ENCODE results near the gene CSF2. TPM values are rescaled to one million over a fixed set of nuclear protein-coding genes. Genes with fewer than 3 reads are reported as not detected.
"Not testable (repeated sequence)": the region's sequence is repeated elsewhere in the genome, so short reads cannot be mapped to it uniquely, and the experiment has no call there.

CSF2 gene
- total RNA-seq, 2 donors from 2014 or later = 8.4 to 39.7 TPM

DNA sequence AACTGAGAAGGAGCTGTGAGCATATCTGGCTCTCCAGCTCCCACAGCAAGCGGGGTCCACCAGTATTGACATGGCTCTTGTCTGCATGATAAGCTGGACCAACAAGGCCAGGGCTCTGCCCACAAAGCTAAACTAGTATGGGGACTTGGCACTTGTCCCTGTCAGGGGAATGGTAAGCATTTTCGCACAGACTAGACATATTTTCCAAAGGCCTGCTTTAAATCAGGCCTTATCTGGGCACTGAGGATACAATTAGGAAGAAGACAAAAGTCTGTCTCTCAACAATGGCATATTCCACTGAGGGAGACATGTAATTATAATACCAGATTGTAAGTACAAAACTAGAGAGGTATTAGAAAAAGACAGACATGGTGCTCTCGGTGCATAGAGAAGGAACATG is 32.1 kb downstream of the CSF2 start:
- ATAC-seq (no peak), DNase-seq (ENCODE audit: low spot score in 2 of 2) (no peak)
- no peaks in the 10 kb centered on the region for H3K9me3 Mint-ChIP-seq
- peaks cover 0 to 5% of the 10 kb centered on the region in 2 donors for H3K36me3 Mint-ChIP-seq
- H3K27ac Mint-ChIP-seq = no peak overlapping the region

DNA sequence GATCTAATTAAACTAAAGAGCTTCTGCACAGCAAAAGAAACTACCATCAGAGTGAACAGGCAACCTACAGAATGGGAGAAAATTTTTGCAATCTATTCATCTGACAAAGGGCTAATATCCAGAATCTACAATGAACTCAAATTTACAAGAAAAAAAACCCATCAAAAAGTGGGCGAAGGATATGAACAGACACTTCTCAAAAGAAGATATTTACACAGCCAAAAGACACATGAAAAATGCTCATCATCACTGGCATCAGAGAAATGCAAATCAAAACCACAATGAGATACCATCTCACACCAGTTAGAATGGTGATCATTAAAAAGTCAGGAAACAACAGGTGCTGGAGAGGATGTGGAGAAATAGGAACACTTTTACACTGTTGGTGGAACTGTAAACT is 34.9 kb downstream of the CSF2 start:
- peaks cover 10 to 18% of the 10 kb centered on the region in 2 donors for H3K36me3 Mint-ChIP-seq
- DNase-seq (ENCODE audit: low spot score in 2 of 2); ATAC-seq; H3K9me3 Mint-ChIP-seq; H3K27ac Mint-ChIP-seq: not testable (repeated sequence)

DNA sequence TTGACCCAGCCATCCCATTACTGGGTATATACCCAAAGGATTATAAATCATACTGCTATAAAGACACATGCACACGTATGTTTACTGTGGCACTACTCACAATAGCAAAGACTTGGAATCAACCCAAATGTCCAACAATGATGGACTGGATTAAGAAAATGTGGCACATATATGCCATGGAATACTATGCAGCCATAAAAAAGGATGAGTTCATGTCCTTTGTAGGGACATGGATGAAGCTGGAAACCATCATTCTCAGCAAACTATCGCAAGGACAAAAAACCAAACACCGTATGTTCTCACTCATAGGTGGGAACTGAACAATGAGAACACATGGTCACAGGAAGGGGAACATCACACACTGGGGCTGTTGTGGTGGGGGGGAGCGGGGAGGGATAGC is 35.4 kb downstream of the CSF2 start:
- H3K9me3 Mint-ChIP-seq; H3K27ac Mint-ChIP-seq; ATAC-seq; DNase-seq (ENCODE audit: low spot score in 2 of 2): not testable (repeated sequence)
- peaks cover 10 to 18% of the 10 kb centered on the region in 2 donors for H3K36me3 Mint-ChIP-seq

DNA sequence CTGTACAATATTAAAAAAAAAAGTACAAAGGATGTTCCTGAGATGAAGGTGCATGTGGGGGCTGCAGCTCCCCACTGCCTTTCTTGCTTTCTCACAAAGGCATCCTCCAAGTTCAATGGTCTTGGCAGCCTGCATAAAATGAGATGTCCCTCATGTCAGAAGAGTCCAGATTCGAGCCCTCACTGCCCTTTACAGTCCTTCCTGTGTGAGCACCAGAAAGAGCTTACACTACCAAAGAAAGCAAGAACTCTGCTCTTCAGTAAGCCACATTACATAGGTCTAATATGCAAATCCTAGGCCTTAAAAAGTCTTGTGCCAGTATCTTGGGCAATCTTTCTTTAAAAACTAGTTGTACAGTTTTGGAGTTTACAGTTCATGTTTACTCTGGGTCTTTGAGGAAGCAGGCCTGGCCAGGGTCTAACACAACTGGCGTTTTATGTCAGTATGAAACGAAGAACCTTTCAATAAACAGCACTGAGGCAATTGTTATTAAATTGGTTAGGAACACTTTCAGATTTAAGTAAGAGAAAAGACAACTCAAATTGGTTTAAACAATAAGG is 36.0 kb downstream of the CSF2 start:
- ATAC-seq (no peak), DNase-seq (ENCODE audit: low spot score in 2 of 2) (no peak)
- H3K27ac Mint-ChIP-seq = no peak overlapping the region
- peaks cover 10 to 18% of the 10 kb centered on the region in 2 donors for H3K36me3 Mint-ChIP-seq
- peaks cover 0 to 6% of the 10 kb centered on the region in 2 donors for H3K9me3 Mint-ChIP-seq

DNA sequence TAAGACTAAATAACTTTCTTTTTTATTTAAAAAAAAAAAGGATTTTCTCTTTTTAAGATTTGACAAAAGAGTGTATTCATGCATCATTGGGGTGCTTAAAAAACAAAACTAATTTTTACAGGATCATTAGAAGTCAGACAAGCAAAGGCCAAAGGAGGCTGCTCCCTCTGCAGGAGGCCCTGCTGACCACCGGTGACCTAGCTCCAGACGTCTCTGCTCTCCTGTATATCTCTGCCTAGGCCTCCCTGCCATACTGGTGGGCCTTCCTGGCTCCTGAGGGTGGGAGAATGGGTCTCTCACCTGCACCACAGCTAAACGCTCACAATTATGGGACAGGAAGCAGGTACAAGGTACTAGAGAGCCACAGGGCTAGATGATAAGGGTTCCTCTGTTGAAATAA is 36.6 kb downstream of the CSF2 start:
- Mint-ChIP-seq H3K27ac (no peak overlapping the region), H3K36me3 (peaks cover 10 to 18% of the 10 kb centered on the region in 2 donors), H3K9me3 (peaks cover 0 to 6% of the 10 kb centered on the region in 2 donors)
- no peak for DNase-seq (ENCODE audit: low spot score in 2 of 2)
- ATAC-seq = no peak

DNA sequence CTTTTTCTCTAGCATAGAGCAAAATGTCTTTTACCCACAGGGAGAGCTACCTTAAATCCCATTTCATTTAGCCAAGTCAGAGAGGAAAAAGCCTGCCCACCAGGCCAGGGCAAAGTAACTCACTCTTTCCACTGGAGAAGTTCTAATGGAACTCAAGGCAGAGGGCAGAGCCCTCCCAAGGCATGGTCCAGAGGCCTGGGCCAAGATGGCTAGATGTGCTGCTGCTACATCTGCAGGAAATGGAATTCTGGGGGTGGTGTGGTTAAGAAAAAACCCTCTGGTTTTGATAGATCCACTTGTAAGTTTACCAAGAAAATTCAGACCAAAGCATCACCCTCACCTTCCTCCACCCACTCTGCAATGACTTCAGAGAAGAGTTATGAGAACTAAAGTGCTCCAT is 37.3 kb downstream of the CSF2 start:
- H3K36me3 Mint-ChIP-seq = peaks cover 10 to 12% of the 10 kb centered on the region in 2 donors
- H3K27ac Mint-ChIP-seq = peak overlapping the region in 1 of 2 donors; percentile 67
- H3K9me3 Mint-ChIP-seq = peaks cover 0 to 6% of the 10 kb centered on the region in 2 donors
- DNase-seq (ENCODE audit: low spot score in 2 of 2) (no peak), ATAC-seq (peak; percentile 52 to 68)

DNA sequence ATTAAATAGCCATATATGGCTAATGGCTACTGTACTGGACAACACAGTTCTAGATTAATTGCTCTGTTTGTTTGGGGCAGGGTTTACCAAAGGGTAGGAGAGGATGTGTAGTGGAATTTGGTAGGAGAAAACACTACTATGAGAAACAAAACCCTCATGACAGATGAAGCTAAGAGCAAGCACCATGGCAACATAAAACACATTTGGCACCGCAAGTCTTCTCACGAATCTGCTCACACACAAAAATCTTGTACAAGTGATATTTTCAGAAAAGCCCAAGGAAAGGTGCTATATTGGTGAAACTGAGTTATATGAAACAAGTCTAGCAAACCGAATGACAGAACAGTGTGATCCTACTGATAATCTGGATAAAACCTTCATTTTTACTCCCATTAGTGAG is 38.5 kb downstream of the CSF2 start:
- DNase-seq (ENCODE audit: low spot score in 2 of 2) = no peak
- Mint-ChIP-seq H3K36me3 (peaks cover 10 to 12% of the 10 kb centered on the region in 2 donors), H3K9me3 (peaks cover 0 to 6% of the 10 kb centered on the region in 2 donors), H3K27ac (no peak overlapping the region)
- no peak for ATAC-seq

DNA sequence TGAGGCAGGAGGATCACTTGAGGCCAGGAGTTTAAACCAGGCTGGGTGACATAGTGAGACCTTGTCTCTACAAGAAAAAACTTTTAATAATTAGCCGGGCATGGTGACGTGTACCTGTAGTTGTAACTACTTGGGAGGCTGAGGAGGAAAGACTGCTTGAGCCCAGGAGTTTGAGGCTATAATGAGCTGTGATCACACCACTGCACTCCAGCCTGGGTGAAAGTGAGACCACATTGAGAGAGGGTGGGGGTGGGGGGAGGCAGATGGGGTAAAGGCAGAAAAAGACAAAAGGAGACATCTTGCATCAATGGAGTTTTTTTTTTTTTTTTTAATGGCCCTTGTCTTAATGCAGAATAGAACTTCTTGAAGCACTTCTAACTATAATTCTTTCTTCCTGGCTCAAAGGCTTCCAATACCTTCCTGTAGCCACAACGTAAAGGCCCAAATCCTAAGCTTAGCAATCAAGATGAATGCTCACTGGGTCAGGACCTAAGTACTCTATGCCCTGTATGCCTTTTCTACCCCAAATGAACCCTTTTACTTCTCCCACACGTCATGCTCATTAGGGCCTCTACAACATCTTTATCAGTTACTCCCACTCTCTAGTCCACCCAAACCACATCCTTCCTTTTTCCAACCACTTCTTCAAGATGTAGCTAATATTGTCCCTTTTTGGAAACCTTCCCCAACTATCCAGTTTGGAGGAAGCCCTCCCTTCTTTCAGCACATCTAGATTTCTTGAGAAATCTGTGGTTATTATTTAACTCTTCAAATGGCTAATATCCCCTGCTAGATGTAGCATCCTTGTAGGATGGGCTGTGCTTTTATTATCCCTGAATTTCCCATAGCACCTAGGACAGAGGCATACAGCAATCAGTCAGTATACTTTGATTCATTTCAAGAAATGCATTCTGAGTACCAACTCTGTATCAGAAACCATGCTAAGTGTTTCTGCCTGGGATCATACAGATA is 40.8 kb downstream of the CSF2 start:
- ATAC-seq (peak; percentile 56 to 83), DNase-seq (ENCODE audit: low spot score in 2 of 2) (no peak)
- H3K27ac Mint-ChIP-seq = no peak overlapping the region
- peaks cover 10 to 12% of the 10 kb centered on the region in 2 donors for H3K36me3 Mint-ChIP-seq
- peaks cover 0 to 6% of the 10 kb centered on the region in 2 donors for H3K9me3 Mint-ChIP-seq

DNA sequence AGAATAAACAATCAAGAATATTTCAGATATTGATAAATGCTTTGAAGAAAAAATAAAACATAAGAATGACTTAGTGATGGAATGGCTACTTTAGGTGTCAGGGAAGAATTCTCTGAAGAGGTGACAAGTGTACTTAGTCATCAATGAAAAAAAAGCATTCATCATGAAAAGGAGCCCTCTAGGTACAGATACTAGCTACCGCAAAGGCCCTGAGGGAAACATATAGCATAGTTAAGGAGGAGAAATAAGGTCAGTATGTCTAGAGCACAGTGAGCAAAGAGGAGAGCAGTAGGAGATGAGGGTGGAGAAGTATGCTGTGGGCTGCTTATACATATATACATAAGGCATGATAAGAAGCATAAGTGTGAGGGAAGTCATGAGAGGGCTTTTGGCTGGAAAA is 41.8 kb downstream of the CSF2 start:
- ATAC-seq (peak; percentile 52 to 70), DNase-seq (ENCODE audit: low spot score in 2 of 2) (no peak)
- peaks cover 0 to 6% of the 10 kb centered on the region in 2 donors for H3K9me3 Mint-ChIP-seq
- H3K27ac Mint-ChIP-seq = peak overlapping the region in 1 of 2 donors; percentile 12
- H3K36me3 Mint-ChIP-seq = peaks cover 10 to 12% of the 10 kb centered on the region in 2 donors

DNA sequence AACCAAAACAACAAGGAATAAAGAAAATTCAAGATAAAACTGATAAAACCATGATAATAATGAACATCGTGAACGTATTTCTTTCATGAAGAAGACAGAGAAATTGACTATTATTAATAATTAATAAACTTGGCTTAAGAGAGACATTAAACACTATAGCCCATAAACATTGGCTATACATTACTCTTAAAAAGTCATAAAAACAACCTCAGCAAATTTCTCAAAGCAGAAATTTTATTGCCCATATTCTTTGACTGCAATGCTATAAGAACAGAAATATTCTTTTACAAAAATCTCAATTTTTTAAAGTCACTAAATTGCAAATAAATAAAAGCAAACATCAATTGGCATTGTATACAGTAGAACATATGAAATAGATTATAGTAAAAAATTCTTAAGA is 42.5 kb downstream of the CSF2 start:
- no peak for DNase-seq (ENCODE audit: low spot score in 2 of 2)
- peaks cover 0 to 6% of the 10 kb centered on the region in 2 donors for H3K9me3 Mint-ChIP-seq
- no peak overlapping the region for H3K27ac Mint-ChIP-seq
- peaks cover 10 to 12% of the 10 kb centered on the region in 2 donors for H3K36me3 Mint-ChIP-seq
- no peak for ATAC-seq

DNA sequence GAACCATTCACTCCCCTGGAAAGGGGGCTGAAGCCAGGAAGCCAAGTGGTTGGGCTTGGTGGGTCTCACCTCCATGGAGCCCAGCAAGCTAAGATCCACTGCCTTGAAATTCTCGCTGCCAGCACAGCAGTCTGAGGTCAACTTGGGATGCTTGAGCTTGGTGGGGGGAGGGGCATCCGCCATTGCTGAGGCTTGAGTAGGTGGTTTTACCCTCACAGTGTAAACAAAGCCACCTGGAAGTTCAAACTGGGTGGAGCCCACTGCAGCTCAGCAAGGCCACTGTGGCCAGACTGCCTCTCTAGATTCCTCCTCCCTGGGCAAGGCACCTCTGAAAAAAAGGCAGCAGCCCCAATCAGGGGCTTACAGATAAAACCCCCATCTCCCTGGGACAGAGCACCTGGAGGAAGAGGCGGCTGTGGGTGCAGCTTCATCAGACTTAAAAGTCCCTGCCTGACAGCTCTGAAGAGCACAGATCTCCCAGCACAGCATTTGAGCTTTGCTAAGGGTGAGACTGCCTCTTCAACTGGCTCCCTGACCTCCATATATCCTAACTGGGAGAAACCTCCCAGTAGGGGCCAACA is 43.4 kb downstream of the CSF2 start:
- H3K27ac Mint-ChIP-seq; DNase-seq (ENCODE audit: low spot score in 2 of 2); ATAC-seq; H3K9me3 Mint-ChIP-seq: not testable (repeated sequence)
- peaks cover 10 to 12% of the 10 kb centered on the region in 2 donors for H3K36me3 Mint-ChIP-seq

DNA sequence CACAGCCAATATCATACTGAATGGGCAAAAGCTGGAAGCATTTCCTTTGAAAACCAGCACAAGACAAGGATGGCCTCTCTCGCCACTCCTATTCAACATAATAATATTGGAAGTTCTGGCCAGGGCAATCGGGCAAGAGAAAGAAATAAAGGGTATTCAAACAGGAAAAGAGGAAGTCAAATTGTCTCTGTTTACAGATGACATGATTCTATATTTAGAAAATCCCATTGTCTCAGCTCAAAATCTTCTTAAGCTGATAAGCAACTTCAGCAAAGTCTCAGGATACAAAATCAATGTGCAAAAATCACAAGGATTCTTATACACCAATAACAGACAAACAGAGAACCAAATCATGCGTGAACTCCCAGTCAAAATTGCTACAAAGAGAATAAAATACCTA is 47.1 kb downstream of the CSF2 start:
- not testable (repeated sequence) for H3K27ac Mint-ChIP-seq; ATAC-seq; DNase-seq (ENCODE audit: low spot score in 2 of 2); H3K9me3 Mint-ChIP-seq; H3K36me3 Mint-ChIP-seq

DNA sequence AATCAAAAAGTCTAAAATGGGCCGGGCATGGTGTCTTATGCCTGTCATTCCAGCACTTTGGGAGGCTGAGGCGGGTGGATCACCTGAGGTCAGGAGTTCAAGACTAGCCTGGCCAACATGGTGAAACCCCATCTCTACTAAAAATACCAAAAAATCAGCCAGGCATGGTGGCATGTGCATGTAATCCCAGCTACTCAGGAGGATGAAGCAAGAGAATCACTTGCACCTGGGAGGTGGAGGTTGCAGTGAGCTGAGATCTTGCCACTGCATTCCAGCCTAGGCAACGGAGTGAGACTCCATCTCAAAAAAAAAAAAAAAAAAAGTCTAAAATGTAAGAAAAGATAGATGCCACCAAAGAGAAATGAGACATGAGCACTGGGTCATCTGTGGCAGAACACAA is 49.4 kb downstream of the CSF2 start:
- not testable (repeated sequence) for H3K27ac Mint-ChIP-seq; DNase-seq (ENCODE audit: low spot score in 2 of 2); ATAC-seq
- Mint-ChIP-seq H3K36me3 (peaks cover 10 to 19% of the 10 kb centered on the region in 2 donors), H3K9me3 (peaks cover 11 to 18% of the 10 kb centered on the region in 2 donors)

DNA sequence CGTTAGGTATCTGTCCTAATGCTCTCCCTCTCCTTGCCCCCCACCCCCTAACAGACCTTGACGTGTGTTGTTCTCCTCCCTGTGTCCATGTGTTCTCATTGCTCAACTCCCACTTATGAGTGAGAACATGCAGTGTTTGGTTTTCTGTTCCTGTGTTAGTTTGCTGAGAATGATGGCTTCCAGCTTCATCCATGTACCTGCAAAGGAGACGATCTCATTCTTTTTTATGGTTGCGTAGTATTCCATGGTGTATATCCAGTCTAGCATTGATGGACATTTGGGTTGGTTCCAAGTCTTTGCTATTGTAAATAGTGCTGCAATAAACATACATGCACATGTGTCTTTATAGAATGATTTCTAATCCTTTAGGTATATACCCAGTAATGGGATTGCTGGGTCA is 50.0 kb downstream of the CSF2 start:
- not testable (repeated sequence) for H3K27ac Mint-ChIP-seq; ATAC-seq; DNase-seq (ENCODE audit: low spot score in 2 of 2)
- H3K9me3 Mint-ChIP-seq = peaks cover 15 to 22% of the 10 kb centered on the region in 2 donors
- H3K36me3 Mint-ChIP-seq = peaks cover 16 to 25% of the 10 kb centered on the region in 2 donors
